Transverse colon (tissue), 3 donors: ENCODE data around the gene NUMB.

Experiments
- POLR2A ChIP-seq: fragments of 450-650 bp; IDR thresholded peaks from one replicate; pipeline ENCODE4 v1.6.1; 2016; ENCODE audit warnings: antibody characterized with exemption, mild to moderate bottlenecking, moderate library complexity
- POLR2AphosphoS5 ChIP-seq, 3 donors: sonication (generic); formaldehyde crosslinking; IDR thresholded peaks; one replicate each; pipeline ENCODE4 v1.6.1; 2016; ENCODE audit warnings: antibody characterized with exemption in 3 of 3

GRCh38 chr14:73239393-73240241 lies 218.7 kb downstream of the NUMB start:
- no peak for TF ChIP-seq POLR2AphosphoS5 (IDR thresholded peaks at IDR 0.05)
- no peak for TF ChIP-seq POLR2A
